Hematopoietic multipotent progenitor cell treated with erythropoietin and hydrocortisone succinate and interleukin-3 and kit ligand, for 6 days (in vitro differentiated cells): ENCODE data around the gene OTUB2.

Experiments used
- DNase-seq: peaks from one replicate; pipeline ENCODE4 v3.0.0-alpha.2; 2015

OTUB2 gene

DNA sequence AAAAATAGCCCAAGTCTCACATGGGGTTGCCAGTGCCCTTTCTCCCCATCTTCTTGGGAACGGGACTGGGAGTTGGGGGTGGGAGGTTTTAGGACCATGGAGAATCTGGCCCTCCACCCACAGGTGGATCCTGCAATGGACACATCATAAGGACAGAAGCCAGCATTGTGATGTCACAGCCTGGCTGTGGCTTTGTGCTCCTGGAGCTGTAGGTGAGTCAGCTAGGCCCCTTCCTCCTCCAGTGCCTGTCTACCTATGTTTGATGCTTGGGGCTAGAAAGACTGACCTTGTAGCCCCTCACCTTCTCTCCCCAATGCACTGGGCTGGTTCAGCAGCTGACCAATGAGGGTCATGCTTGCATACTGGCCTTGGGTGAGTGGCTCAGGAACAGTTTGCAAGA lies 29.1 kb upstream of the OTUB2 start, which contains the start of gene CCDC197:
CCDC197 (plus strand) TSS at position 220 of the 400 bp plus-strand sequence. CDS start 831 bp downstream, outside the sequence.
- DNase-seq: no peak

DNA sequence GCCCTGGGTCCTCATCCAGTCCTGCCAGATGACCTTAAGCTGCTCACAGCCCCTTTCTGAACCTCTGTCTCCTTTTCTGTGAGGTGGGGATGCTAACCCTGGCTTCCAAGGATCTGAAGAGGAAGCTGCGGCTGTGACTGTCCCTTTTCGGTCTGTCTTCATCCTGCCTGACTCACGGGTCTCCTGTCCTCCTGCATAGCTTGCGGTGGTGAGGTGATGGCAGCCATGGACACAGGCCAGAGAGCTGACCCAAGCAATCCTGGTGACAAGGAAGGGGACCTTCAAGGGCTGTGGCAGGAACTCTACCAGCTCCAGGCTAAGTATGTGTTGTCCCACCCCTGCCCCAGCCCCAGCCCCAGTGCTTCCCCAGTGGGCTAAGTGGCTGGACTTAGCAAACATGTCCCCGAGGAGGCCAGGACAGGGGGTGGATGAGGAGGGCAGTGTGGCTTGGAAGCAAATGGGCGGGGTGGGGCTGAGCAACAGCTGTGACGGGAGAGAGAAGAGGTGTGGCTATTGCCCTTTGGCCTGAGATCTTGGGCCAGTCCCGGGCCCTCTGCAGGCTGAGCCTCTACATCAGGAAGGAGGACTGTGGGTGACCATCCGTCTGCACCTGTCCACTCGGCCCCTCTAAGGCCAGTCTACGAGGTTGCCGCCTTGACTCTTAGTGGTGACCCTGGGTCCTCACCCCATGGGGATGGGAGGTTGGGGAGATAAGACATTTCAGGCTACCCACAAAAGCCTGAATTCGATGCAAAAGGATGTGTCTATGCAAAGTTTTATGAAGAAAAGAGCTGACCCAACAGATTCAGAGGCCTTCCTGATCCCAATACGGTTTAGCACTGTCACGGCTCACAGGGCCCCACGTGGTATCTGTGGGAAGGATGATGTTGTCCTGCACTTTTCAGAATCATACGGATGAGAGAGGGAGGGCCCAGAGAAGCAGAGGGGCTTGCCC lies 27.9 kb upstream of the OTUB2 start:
- no peak for DNase-seq

DNA sequence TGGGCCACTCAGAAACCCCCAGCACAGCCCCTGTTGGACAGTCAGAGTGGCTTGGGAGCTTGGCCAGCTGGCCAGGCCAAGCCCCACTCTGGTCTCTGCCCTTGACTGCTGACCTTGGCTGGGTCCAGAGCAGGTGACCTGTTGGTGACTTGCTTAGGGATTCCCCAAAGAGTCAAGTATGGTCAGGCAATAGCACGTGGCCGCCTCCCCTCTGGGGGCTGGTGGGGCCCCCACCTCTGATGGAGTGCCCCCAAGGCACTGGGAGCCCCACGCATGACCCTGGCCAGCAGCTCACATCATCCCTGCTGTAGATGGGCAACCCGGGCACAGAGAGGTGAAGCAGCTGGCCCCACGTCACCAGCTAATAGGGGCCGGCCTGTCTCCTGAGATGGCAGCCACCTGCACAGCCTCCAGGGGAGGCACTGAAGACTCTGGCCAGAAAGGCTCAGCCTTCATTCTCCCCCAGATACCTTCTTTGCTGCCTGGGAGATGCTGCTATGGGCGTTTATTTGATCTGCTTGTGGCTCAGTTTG lies 27.2 kb upstream of the OTUB2 start:
- no peak for DNase-seq

- no peak for DNase-seq
Measured at GRCh38 chr14:93999573-93999972, 26.6 kb upstream of the OTUB2 start.

DNA sequence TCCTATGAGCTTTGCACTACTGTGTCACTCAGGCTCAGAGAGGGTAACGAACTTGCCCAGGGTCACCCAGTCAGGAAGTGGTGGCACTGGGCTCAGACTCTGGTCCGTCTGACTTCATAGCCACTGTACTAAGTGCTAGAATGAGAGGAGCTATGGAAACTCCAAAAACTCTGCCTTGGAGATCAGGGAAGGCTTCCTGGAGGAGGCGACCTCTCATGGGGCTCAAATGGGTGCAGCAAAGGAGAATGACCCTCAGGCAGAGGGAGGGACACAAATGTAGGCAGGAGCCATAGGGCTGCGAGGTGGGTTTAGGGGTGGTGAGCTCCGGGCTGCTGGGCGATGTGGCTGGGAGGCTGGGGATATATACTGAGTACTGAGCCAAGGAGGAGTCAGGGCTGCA lies 25.9 kb upstream of the OTUB2 start:
- DNase-seq: no peak

GRCh38 chr14:94001016-94001415 lies 25.1 kb upstream of the OTUB2 start:
- no peak for DNase-seq

DNA sequence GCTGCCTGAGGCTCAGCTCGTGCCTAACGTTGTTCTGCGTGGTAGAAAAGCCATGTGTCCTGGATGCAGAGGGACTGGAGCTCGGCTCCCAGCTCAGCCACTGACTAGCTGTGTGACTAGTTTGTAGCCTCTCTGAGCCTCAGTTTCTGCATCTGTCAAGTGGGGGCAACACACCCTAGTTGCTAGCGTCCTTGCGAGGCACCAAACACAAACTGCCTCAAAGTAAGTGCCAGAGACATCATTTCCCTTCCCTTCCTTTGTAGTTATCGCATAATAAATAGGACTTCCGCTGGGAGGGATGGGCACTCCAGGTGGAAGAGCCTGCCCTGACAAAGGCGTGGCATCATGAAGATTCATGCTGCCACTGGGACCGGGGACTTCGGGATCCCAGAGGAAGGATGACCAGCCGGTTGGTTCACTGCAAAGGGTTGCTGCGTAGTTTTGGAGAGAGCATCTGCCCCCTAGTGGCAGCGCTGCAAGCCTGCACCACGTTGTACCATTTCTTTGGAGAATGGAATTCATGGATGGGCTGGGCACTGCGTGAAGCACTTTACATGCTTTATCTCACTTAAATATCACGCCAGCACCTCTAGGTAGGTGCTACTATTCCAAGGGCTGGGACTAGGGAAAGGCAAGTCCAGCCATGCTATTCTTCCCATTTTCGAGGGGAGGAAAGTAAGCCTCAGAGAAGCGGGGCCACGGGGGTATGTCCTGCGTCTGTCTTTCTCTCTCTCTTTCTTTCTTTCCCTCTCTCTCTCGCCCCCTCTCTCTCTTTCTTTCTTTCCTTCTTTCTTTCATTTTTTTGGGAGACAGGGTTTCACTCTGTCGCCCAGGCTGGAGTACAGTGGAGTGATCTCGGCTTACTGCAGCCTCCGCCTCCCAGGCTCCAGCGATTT lies 24.4 kb upstream of the OTUB2 start:
- peak; percentile 70 for DNase-seq

DNA sequence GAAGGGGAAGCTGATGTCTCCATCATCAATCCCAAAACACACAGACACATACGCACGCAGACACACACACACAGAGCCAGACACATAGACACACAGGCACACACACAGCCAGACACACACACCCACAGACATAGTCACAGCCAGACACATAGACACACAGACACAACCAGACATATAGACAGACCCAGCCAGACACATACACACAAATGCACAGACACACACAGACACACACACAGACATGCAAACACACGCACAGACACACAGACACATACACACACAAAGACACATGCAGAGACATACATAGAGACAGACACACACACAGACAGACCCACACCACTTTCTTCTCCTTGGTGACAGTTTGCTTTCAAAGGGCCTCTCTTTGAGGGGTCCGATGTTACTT lies 22.7 kb upstream of the OTUB2 start:
- DNase-seq: no peak

GRCh38 chr14:94004015-94004414 lies 22.1 kb upstream of the OTUB2 start:
- no peak for DNase-seq

GRCh38 chr14:94005324-94006073 lies 20.6 kb upstream of the OTUB2 start:
- peak; percentile 35 for DNase-seq

DNA sequence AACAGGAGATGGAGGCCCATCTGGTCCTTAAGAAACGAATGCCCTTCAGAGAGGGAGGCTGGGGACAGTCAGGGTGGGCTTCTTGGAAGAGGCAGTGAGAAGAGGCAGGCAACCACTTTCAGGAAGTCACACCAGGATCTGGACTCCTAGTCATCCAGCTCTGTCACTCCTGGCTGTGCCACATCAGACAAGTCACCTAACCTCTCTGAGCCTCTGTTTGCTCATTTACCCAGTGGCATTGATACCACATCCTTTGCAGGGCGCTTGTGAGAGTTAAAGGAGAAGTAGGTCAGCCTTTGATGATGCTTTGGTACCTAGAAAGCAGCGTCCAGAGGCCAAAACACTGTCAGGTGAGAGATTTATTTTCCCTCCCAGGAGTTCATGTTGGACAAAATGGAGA lies 17.9 kb upstream of the OTUB2 start:
- no peak for DNase-seq

GRCh38 chr14:94009767-94010166 lies 16.4 kb upstream of the OTUB2 start:
- DNase-seq: no peak

- DNase-seq: no peak
Measured at GRCh38 chr14:94010625-94011024, 15.5 kb upstream of the OTUB2 start.

- no peak for DNase-seq
Measured at GRCh38 chr14:94011795-94012194, 14.3 kb upstream of the OTUB2 start.

GRCh38 chr14:94014382-94014781 lies 11.8 kb upstream of the OTUB2 start:
- DNase-seq: no peak

DNA sequence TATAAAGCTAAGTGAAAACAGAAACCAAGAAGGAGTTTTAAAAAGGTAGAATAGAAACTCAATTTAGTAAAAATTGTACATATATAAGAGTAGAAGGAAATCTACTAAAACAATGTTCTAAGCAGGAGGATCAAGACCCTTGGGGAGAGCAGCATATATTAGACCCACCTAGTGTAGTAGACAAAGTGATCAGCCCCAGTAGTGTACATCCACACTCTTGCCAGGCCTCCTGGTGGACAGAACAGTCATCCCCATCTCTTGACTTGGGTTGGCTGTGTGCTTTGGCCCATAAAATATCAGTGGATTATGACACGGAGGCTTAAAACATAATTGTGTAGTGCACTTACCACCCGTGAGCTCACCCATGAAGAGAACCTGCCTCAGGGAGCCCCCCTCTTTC lies 10.9 kb upstream of the OTUB2 start:
- no peak for DNase-seq

GRCh38 chr14:94016446-94016976 lies 9.6 kb upstream of the OTUB2 start:
- DNase-seq: no peak

DNA sequence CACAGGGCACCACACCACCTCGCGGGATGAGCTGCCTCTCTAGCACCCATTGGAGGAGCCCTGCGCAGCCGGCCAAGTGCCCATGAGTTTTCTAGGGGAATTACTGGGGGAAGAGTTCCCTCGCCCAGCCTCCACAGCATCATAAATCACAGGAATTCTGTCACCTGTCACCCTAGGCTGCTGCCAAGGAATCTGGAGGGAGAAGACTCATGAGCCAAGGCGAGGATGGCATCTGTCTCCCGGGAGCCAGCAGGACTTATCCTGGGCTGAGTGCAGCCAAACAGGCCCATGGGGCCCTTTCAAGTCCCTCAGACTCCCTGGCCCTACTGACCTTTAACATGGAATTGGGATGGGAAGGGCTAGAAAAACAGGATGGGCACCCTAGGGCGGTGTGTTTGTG lies 7.8 kb upstream of the OTUB2 start:
- no peak for DNase-seq

- DNase-seq: no peak
Measured at GRCh38 chr14:94019329-94019728, 6.8 kb upstream of the OTUB2 start.

DNA sequence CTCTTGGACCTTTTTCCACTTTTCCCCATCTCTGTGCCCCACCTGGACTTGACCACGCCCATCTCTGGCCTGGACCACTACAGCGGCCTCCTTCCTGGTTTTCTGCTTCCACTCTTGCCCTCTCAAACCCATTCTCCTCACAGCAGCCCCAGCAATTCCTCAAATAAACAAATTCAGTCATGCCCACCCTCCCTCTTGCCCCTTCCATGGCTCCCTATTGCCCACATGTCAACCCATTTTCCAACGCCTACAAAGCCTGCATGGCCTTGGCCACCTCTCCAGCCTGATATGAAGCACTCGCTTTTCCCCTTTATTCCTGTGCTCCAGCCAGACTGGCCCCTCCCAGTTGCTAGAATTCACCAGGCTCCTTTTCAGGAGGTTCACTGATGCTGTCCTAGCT lies 5.9 kb upstream of the OTUB2 start:
- DNase-seq: no peak

GRCh38 chr14:94021001-94021400 lies 5.1 kb upstream of the OTUB2 start:
- DNase-seq: no peak

DNA sequence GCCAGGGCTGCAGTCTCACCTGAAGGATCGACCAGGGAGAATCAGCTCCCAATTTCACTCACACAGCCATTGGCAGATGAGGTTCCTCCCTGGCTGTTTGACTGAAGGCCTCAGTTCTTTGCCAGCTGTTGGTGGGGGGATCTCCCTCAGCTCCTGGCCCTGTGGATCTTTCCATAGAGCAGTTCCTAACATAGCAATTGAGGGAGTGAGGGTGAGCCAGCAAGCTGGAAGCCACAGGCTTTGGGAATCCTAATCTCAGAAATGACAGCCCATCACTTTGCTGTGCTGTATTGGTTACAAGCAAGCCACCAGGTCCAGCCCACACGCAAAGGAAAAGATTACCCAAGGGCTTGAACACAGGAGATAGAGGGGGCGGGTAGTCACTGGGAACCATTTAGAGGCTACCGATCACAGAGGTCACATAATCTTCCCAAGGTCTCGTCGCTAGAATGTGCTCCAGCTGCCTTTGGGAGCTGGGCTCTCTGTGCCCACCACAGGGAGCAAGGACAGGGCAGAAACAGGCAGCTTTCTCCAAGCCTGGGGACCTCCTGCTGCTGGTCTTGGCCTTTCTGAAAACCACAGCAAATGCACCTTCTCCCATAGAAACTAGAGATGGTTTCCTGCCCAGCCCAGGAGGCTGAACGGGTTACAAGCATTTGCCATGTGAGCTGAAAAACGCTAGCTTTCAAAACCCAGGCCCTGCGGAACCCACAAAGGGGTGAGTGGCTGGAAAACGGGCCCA lies 4.6 kb upstream of the OTUB2 start:
- no peak for DNase-seq
